Osteoblast (primary cell): ENCODE data around the gene NQO2. TPM values are rescaled to one million over a fixed set of nuclear protein-coding genes. Genes with fewer than 3 reads are reported as not detected.
"Not testable (repeated sequence)": the region's sequence is repeated elsewhere in the genome, so short reads cannot be mapped to it uniquely, and the experiment has no call there.

Source experiments
- DNase-seq: peaks from one replicate; pipeline ENCODE4 v3.0.0; 2011; ENCODE audit warnings: low spot score, mixed read lengths; ENCODE audit not compliant: insufficient read length; ENCODE audit errors: missing footprints
- H2AFZ ChIP-seq: 2 replicates; pipeline ENCODE4 v1.6.0; 2011; ENCODE audit warnings: mild to moderate bottlenecking, low read length
- H3K27ac ChIP-seq: 2 replicates; pipeline ENCODE4 v1.5.1; 2011; ENCODE audit warnings: mild to moderate bottlenecking, low read depth, low read length, moderate library complexity
- H3K27me3 ChIP-seq: 2 replicates; pipeline ENCODE4 v1.6.0; 2012; ENCODE audit warnings: mild to moderate bottlenecking, control low read depth, inconsistent platforms, low read length, moderate library complexity; ENCODE audit not compliant: insufficient read depth
- H3K36me3 ChIP-seq: 2 replicates; pipeline ENCODE4 v1.5.1; 2011; ENCODE audit warnings: mild to moderate bottlenecking, low read length, control low read depth, moderate library complexity; ENCODE audit not compliant: insufficient read depth
- H3K4me1 ChIP-seq: 2 replicates; pipeline ENCODE4 v1.5.1; 2011; ENCODE audit warnings: mild to moderate bottlenecking, low read length, control low read depth, moderate library complexity; ENCODE audit not compliant: insufficient read depth
- H3K4me2 ChIP-seq: 2 replicates; pipeline ENCODE4 v1.6.0; 2011; ENCODE audit warnings: mild to moderate bottlenecking, low read length; ENCODE audit not compliant: insufficient read depth
- H3K4me3 ChIP-seq: fragments of 200-600 bp; sonication (generic); 3 replicates; pipeline ENCODE4 v1.5.1; 2012; ENCODE audit warnings: mild to moderate bottlenecking, low read length, inconsistent platforms; ENCODE audit not compliant: insufficient read depth
- H3K79me2 ChIP-seq: 2 replicates; pipeline ENCODE4 v1.6.0; 2012; ENCODE audit warnings: mild to moderate bottlenecking, low read length, control low read depth, inconsistent platforms; ENCODE audit not compliant: insufficient read depth
- H3K9me3 ChIP-seq: 2 replicates; pipeline ENCODE4 v1.5.1; 2011; ENCODE audit warnings: low read depth, low read length, control low read depth
- H4K20me1 ChIP-seq: 2 replicates; pipeline ENCODE4 v1.6.0; 2012; ENCODE audit warnings: mild to moderate bottlenecking, low read length, control low read depth; ENCODE audit not compliant: insufficient read depth
- total RNA-seq: library from RNA; depleted of rRNA; stranded (reverse); fragments of >200 nt; gene quantifications from 2 replicates; pipeline ENCODE4 v1.2.3, GENCODE V29; 2012
- TF ChIP-seq, protein P1 (sequence below): IDR thresholded peaks from 2 replicates; pipeline ENCODE4 v1.5.1; 2011; ENCODE audit warnings: mild to moderate bottlenecking, low read depth, low read length, moderate library complexity; ENCODE audit errors: extremely low read depth

Gene NQO2
- total RNA-seq, 1 donor, result 45.2 TPM

DNA sequence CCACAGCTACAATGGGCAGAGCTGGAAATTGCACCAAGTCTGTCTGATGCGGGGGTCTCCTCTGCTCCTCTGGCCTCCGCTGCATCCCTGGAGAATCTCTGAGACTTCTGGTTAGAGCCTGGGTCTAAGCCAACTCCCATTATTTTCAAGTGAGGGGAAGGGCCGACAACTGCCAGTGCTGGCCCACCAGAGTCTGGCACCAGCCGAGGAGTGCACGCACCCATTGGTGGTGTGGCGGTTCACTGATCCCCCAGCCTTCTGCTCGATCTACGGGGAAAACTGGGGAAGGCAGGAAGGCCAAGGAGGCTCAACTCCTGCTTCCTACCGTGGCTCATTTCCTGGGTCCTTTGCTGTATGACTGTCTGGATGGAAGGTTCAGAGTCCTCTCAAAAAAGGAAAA, 6.2 kb downstream of the NQO2 start:
- H3K36me3 ChIP-seq, result peaks cover 22% of the 10 kb centered on the region
- H3K9me3 ChIP-seq, result no peaks in the 10 kb centered on the region
- H3K4me2 ChIP-seq, result no peak overlapping the region
- H3K4me1 ChIP-seq, result peaks cover 4% of the 10 kb centered on the region
- H2AFZ ChIP-seq, result no peak overlapping the region
- no peaks in the 10 kb centered on the region for H3K27me3 ChIP-seq
- no peaks in the 10 kb centered on the region for H3K79me2 ChIP-seq
- DNase-seq, result no peak
- H3K27ac ChIP-seq, result no peak overlapping the region
- no peaks in the 10 kb centered on the region for H4K20me1 ChIP-seq
- TF ChIP-seq, protein P1, sequence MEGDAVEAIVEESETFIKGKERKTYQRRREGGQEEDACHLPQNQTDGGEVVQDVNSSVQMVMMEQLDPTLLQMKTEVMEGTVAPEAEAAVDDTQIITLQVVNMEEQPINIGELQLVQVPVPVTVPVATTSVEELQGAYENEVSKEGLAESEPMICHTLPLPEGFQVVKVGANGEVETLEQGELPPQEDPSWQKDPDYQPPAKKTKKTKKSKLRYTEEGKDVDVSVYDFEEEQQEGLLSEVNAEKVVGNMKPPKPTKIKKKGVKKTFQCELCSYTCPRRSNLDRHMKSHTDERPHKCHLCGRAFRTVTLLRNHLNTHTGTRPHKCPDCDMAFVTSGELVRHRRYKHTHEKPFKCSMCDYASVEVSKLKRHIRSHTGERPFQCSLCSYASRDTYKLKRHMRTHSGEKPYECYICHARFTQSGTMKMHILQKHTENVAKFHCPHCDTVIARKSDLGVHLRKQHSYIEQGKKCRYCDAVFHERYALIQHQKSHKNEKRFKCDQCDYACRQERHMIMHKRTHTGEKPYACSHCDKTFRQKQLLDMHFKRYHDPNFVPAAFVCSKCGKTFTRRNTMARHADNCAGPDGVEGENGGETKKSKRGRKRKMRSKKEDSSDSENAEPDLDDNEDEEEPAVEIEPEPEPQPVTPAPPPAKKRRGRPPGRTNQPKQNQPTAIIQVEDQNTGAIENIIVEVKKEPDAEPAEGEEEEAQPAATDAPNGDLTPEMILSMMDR, result no peak
- H3K4me3 ChIP-seq, result no peak overlapping the region

DNA sequence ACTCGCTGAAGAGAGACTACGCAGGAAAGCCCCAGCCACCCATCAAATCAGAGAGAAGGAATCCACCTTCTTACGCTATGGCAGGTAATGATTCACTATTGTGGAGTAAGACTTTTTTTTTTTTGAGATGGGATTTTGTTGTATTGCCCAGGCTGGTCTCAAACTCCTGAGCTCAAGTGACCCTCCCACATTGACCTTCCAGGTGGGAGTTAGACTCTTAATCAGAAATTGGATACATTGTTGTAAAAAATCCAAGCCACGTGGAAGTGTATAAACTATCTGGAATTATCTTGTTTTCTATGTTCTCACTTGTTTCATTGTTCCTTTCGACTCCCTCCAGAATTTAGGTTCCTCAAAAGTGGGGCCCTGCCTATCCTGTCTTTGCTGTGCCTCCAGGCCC, 6.8 kb downstream of the NQO2 start:
- TF ChIP-seq, protein P1, result no peak
- Histone ChIP-seq H3K27me3 (no peaks in the 10 kb centered on the region), H3K4me1 (peaks cover 2% of the 10 kb centered on the region), H2AFZ (no peak overlapping the region), H3K4me3 (no peak overlapping the region), H3K79me2 (no peaks in the 10 kb centered on the region), H4K20me1 (no peaks in the 10 kb centered on the region), H3K9me3 (peaks cover 2% of the 10 kb centered on the region), H3K36me3 (peaks cover 27% of the 10 kb centered on the region), H3K4me2 (no peak overlapping the region), H3K27ac (no peak overlapping the region)
- no peak for DNase-seq

DNA sequence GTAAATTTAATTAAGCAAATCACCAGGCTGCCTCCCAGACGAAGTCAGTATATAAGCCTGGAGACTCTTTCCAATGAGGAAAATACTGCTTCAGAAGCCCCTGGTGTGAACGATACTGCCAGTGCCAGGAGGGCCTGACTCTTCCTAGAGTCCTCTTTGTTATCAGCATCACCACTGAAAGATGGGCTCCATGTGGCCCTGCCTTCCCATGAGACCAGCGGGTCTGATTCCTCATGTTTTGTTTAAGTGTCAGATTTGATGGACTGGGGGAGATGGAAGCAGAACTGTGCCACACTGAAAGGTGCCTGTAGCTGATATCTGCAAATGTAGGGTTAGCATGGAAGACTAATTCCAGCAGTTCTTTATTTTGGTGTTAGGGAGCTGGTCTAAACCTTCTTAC, 7.9 kb downstream of the NQO2 start:
- H2AFZ ChIP-seq, result no peak overlapping the region
- no peak for DNase-seq

DNA sequence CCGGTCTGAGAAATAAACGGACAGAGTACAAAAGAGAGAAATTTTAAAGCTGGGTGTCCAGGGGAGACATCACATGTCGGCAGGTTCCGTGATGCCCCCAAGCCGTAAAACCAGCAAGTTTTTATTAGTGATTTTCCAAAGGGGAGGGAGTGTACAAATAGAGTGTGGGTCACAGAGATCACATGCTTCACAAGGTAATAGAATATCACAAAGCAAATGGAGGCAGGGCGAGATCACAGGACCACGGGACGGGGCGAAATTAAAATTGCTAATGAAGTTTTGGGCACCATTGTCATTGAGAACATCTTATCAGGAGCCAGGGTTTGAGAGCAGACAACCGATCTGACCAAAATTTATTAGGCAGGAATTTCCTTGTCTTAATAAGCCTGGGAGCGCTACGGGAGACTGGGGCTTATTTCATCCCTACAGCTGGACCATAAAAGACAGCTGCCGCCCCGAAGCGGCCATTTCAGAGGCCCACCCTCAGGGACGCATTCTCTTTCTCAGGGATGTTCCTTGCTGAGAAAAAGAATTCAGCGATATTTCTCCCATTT, 9.1 kb downstream of the NQO2 start:
- H3K36me3 ChIP-seq, result peaks cover 38% of the 10 kb centered on the region
- H3K27ac ChIP-seq, H3K4me1 ChIP-seq, H3K9me3 ChIP-seq, H3K4me2 ChIP-seq, DNase-seq, H3K27me3 ChIP-seq, H2AFZ ChIP-seq, H3K79me2 ChIP-seq, H4K20me1 ChIP-seq, H3K4me3 ChIP-seq: not testable (repeated sequence)

More for the DNA sequence above, 7.9 kb downstream of the NQO2 start:
- no peak overlapping the region for H3K4me3 ChIP-seq
- H3K79me2 ChIP-seq, result no peaks in the 10 kb centered on the region
- peaks cover 5% of the 10 kb centered on the region for H3K9me3 ChIP-seq
- no peaks in the 10 kb centered on the region for H3K27me3 ChIP-seq
- no peaks in the 10 kb centered on the region for H4K20me1 ChIP-seq
- no peak overlapping the region for H3K27ac ChIP-seq
- H3K4me2 ChIP-seq, result no peak overlapping the region
- H3K36me3 ChIP-seq, result peaks cover 38% of the 10 kb centered on the region
- H3K4me1 ChIP-seq, result no peaks in the 10 kb centered on the region
- TF ChIP-seq, protein P1, result no peak
